ENCODE measurements around the gene TRAK2.

- TF ChIP-seq EZH2 (IDR thresholded peaks at IDR 0.05; ENCODE audit: low read depth) (no peak), CTCF (conservative IDR thresholded peaks at IDR 0.05) (no peak)
Measured at GRCh38 chr2:201419986-201420385, 31.3 kb downstream of the TRAK2 start.

Measured in PC-9 (cell line).